Vagina (tissue), 2 donors: ENCODE data around the gene GRIN2C. TPM values are rescaled to one million over a fixed set of nuclear protein-coding genes. Genes with fewer than 3 reads are reported as not detected.

ENCODE experiments used
- DNase-seq, 2 donors: peaks; one replicate each; pipeline ENCODE4 v3.0.0-alpha.2; 2017; ENCODE audit errors: extremely low spot score in 2 of 2
- H3K27ac ChIP-seq: fragments of 200-600 bp; sonication (generic); one replicate; pipeline ENCODE4 v1.5.1; 2019
- H3K27me3 ChIP-seq: fragments of 200-600 bp; sonication (generic); one replicate; pipeline ENCODE4 v1.5.1; 2019
- H3K36me3 ChIP-seq, 2 donors: fragments of 200-600 bp; sonication (generic); one replicate each; pipeline ENCODE4 v1.5.1; 2017 to 2019
- H3K4me1 ChIP-seq: fragments of 200-600 bp; sonication (generic); one replicate; pipeline ENCODE4 v1.5.1; 2019
- H3K4me3 ChIP-seq, 2 donors: fragments of 200-600 bp; sonication (generic); 1 replicate in 1 of 2; 2 replicates in 1 of 2; pipeline ENCODE4 v1.5.1; 2016 to 2019
- H3K9me3 ChIP-seq: fragments of 200-600 bp; sonication (generic); one replicate; pipeline ENCODE4 v1.5.1; 2019
- CTCF ChIP-seq, 3 experiments: fragments of 450-650 bp in 2 of 3; fragments of 200-600 bp in 1 of 3; sonication (generic) in 1 of 3; IDR thresholded peaks; one replicate each; pipeline ENCODE4 v1.5.1; 2017 to 2019; ENCODE audit warnings: antibody characterized with exemption in 3 of 3, mild to moderate bottlenecking in 2 of 3, moderate library complexity in 2 of 3
- POLR2A ChIP-seq, 2 donors: fragments of 450-650 bp; IDR thresholded peaks; one replicate each; pipeline ENCODE4 v1.6.1; 2017; ENCODE audit warnings: antibody characterized with exemption in 2 of 2, mild to moderate bottlenecking in 2 of 2, moderate library complexity in 2 of 2
- POLR2AphosphoS5 ChIP-seq, 2 donors: sonication (generic); formaldehyde crosslinking; IDR thresholded peaks; one replicate each; pipeline ENCODE4 v1.9.0; 2017; ENCODE audit warnings: antibody characterized with exemption in 2 of 2, mild to moderate bottlenecking in 2 of 2, low read depth in 1 of 2; ENCODE audit not compliant: insufficient read depth in 1 of 2
- intact Hi-C: fragments of 100-400 bp; cut with DNase I; formaldehyde crosslinking; loops from one replicate; pipeline ENCODE4 v1.15.1; 2023
- total RNA-seq: library from RNA; depleted of rRNA; stranded (reverse); fragments of >200 nt; gene quantifications from one replicate; pipeline ENCODE4 v1.2.3, GENCODE V29; 2016

GRIN2C gene
- total RNA-seq, 1 donor from 2014 or later = not detected

GRCh38 chr17:74830861-74831260, 28.8 kb downstream of the GRIN2C start:
- no peaks in the 10 kb centered on the region for H3K36me3 ChIP-seq
- H3K4me3 ChIP-seq = no peak overlapping the region
- H3K27ac ChIP-seq = no peak overlapping the region
- no peaks in the 10 kb centered on the region for H3K27me3 ChIP-seq
- intact Hi-C loops = no loop called here
- DNase-seq = no peak
- TF ChIP-seq POLR2AphosphoS5 (IDR thresholded peaks at IDR 0.05; ENCODE audit: insufficient read depth in 1 of 2, low read depth in 1 of 2) (no peak), CTCF (IDR thresholded peaks at IDR 0.05) (no peak), POLR2A (IDR thresholded peaks at IDR 0.05) (no peak)
- no peaks in the 10 kb centered on the region for H3K9me3 ChIP-seq
- no peaks in the 10 kb centered on the region for H3K4me1 ChIP-seq

- no peak overlapping the region for H3K27ac ChIP-seq
These were observed 31.9 kb downstream of the GRIN2C start for GRCh38 chr17:74827800-74828199.

GRCh38 chr17:74825952-74826719, 33.5 kb downstream of the GRIN2C start:
- no peaks in the 10 kb centered on the region for H3K27me3 ChIP-seq
- TF ChIP-seq CTCF (IDR thresholded peaks at IDR 0.05) (no peak), POLR2AphosphoS5 (IDR thresholded peaks at IDR 0.05; ENCODE audit: insufficient read depth in 1 of 2, low read depth in 1 of 2) (no peak), POLR2A (IDR thresholded peaks at IDR 0.05) (no peak)
- H3K36me3 ChIP-seq = no peaks in the 10 kb centered on the region
- H3K4me1 ChIP-seq = no peaks in the 10 kb centered on the region
- H3K27ac ChIP-seq = no peak overlapping the region
- no peak for DNase-seq
- H3K4me3 ChIP-seq = no peak overlapping the region
- H3K9me3 ChIP-seq = no peaks in the 10 kb centered on the region
- intact Hi-C loops = no loop called here

More at GRCh38 chr17:74827800-74828199, 31.9 kb downstream of the GRIN2C start:
- no peak for DNase-seq
- intact Hi-C loops = no loop called here
- no peak for TF ChIP-seq POLR2AphosphoS5 (IDR thresholded peaks at IDR 0.05; ENCODE audit: insufficient read depth in 1 of 2, low read depth in 1 of 2)
- no peak for TF ChIP-seq POLR2A (IDR thresholded peaks at IDR 0.05)
- no peak overlapping the region for H3K4me3 ChIP-seq
- no peaks in the 10 kb centered on the region for H3K36me3 ChIP-seq
- H3K27me3 ChIP-seq = no peaks in the 10 kb centered on the region
- H3K9me3 ChIP-seq = no peaks in the 10 kb centered on the region
- no peaks in the 10 kb centered on the region for H3K4me1 ChIP-seq

- no peaks in the 10 kb centered on the region for H3K27me3 ChIP-seq
- H3K4me3 ChIP-seq = no peak overlapping the region
- TF ChIP-seq POLR2A (IDR thresholded peaks at IDR 0.05) = no peak
- no peak for TF ChIP-seq CTCF (IDR thresholded peaks at IDR 0.05)
- TF ChIP-seq POLR2AphosphoS5 (IDR thresholded peaks at IDR 0.05; ENCODE audit: insufficient read depth in 1 of 2, low read depth in 1 of 2) = no peak
- H3K4me1 ChIP-seq = no peaks in the 10 kb centered on the region
- DNase-seq = no peak
- H3K9me3 ChIP-seq = no peaks in the 10 kb centered on the region
- H3K36me3 ChIP-seq = no peaks in the 10 kb centered on the region
- H3K27ac ChIP-seq = no peak overlapping the region
- intact Hi-C loops = no loop called here
These were observed 34.6 kb downstream of the GRIN2C start for GRCh38 chr17:74824961-74825627.

GRCh38 chr17:74822939-74823367, 36.7 kb downstream of the GRIN2C start:
- no peaks in the 10 kb centered on the region for H3K9me3 ChIP-seq
- TF ChIP-seq CTCF (IDR thresholded peaks at IDR 0.05) (no peak), POLR2A (IDR thresholded peaks at IDR 0.05) (no peak), POLR2AphosphoS5 (IDR thresholded peaks at IDR 0.05; ENCODE audit: insufficient read depth in 1 of 2, low read depth in 1 of 2) (no peak)
- DNase-seq = no peak
- no peaks in the 10 kb centered on the region for H3K27me3 ChIP-seq
- intact Hi-C loops = no loop called here
- no peaks in the 10 kb centered on the region for H3K36me3 ChIP-seq
- H3K4me3 ChIP-seq = no peak overlapping the region
- no peak overlapping the region for H3K27ac ChIP-seq
- no peaks in the 10 kb centered on the region for H3K4me1 ChIP-seq
